IPS-NIHi7 (cell line): Measurements from ENCODE around the gene RNF181.
A peak's percentile ranks its signal among the peaks of the same experiment; 100 is the strongest.
"Not testable (repeated sequence)": the region's sequence is repeated elsewhere in the genome, so short reads cannot be mapped to it uniquely, and the experiment has no call there.

Experiments
- DNase-seq: peaks from one replicate; pipeline ENCODE4 v3.0.0; 2012; ENCODE audit warnings: mixed read lengths; ENCODE audit errors: extremely low spot score

RNF181 gene

DNA sequence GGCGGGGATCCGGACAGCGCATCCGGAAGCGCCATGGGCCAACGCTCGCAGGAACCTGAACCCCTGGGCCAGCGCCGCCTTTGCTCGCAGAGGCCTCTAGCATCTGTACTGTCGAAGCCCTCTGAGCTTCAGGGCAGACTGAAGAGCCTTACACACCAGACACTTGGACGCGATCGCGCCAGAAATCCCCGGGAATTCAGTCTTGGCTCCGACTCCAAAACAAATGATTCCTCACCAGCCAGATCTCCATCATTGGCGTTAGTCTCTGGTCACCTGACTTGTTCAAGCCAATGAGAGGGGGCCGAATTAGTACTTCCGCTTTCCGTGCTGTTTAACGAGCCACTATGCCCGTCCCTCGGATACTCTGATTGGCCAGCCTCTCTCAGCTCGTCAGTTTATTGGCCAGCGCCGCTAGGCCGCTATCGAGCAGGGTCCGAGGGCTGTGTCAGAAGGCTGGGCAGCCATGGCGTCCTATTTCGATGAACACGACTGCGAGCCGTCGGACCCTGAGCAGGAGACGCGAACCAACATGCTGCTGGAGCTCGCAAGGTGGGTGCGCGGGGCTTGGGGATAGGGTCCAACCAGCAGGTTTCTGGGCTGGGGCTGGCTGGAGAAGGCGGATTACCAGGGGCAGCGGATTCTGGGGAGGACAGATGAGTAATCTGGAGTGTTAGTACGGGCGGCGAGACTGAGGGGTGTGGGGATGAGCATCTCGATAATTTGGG lies at the start of gene RNF181:
Gene RNF181, plus strand, starts transcription at position 445 of the 725 bp plus-strand sequence. Its CDS starts 19 bp downstream, at position 464.
- DNase-seq = peak; percentile 97

DNA sequence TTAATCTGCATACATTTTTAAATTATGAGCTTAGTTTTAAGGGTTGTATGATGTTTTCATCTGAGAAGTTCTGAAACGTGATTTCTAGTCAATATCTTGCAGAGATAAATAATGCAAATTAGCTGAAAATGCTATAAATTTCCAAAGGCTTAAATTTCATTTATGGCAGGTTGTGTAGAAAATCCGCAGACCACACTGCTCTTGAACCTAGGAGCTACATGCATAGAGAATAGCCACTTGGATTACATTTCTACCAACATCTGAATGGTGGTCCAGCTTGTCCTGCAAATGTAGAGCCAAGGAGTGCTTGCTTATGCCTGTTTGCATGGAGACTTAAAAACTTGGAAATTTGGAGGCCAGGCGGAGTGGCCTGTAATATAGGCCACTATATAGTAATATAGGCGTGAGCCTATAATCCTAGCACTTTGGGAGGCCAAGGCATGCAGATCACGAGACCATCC lies 49.7 kb upstream of the RNF181 start:
- DNase-seq = no peak

DNA sequence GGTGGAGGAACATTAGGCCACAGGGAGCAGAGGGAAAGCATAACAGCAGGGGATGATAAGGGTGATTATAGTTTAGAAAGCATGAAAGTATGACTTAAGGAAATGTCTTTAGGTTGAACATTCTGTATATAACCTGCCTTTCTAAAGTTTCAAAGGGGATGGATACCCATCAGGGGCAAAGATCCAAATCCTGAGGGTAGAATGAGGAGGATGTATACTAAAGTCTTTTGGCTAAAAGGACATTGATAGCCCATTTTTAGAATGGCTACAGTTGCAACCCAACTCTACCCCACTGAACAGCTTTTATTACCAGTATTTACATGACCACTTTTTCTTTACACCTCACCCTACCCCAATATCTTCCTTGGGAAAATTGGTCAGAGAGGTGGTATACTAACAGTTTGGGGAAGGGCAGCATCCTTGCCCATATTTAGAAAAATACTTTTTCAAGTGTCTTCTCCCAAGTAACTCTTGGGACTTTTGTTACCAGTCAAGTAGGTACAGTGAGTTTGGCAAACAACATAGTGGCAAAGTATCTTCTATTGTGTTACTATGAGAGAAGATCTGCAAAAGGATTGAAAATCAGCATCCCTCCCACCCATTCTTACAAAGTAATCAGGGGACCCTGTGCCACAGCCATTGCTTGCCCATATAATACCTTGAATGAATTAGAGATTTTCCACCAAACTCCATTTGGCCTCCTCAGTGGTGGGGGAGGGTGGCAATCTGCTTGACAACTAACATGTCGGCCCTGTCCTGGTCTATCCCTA lies 48.3 kb upstream of the RNF181 start:
- no peak for DNase-seq

DNA sequence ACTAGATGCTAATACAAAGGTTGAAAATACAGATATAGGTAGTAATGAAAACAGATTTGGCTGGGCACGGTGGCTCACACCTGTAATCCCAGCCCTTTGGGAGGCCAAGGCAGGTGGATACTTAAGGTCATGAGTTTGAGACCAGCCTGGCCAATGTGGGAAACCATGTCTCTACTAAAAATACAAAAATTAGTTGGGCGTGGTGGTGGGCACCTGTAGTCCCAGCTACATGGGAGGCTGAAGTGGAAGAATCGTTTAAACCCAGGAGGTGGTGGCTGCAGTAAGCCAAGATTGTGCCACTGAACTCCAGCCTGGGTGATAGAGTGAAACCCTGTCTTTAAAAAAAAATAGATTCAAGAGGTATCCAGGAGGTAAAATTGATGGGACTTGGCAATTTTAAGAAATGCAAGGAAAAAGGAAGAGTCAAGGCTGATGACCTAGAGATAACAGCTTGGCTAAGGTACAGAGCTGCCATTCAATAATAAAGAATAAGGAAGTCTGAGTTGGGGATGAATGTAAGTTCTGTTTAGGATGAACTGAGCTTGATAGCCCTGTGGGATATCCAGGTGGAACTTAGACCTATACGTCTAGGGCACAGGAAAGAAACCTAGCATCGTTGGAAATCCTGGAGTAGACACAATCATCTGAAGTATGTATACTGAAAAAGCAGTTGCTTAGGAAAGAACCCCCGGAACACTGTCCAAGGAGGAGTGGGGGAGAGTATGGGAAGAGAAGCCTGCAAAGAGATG lies 47.5 kb upstream of the RNF181 start:
- no peak for DNase-seq

DNA sequence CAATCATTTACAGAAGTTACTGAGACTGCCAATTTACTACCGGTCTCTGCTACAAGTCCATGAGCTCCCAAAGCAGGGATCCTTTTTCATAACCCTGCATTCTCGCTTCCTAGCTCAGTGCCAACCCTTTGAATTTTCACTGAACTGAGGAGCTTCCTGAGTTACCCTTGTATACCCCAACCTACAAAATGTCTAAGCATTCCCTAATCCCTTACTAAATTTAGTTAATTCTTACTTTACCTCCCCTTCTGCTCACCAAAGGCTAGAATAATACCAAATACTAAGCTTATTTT lies 47.0 kb upstream of the RNF181 start:
- no peak for DNase-seq

DNA sequence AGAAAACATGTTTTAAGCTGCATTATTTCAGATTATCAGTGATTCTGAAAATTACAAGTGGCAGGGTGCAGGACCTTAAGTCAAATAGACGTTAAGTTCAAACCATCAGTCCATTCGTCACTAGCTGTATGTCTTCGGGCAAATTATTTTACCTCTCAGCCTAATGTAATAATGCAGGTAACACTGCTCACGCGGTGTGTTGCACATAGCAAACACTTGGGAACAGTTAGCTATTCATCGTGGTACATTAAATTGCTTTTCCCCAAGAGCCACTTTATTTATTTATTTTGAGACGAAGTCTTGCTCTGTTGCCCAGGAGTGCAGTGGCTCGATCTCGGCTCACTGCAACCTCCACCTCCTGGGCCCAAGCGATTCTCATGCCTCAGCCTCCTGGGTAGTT lies 46.5 kb upstream of the RNF181 start:
- no peak for DNase-seq

- DNase-seq = no peak
These were observed 45.7 kb upstream of the RNF181 start for GRCh38 chr2:85549826-85550225.

GRCh38 chr2:85550486-85550885 lies 45.1 kb upstream of the RNF181 start:
- no peak for DNase-seq

GRCh38 chr2:85551698-85552678 lies 43.6 kb upstream of the RNF181 start:
- peak; percentile 73 for DNase-seq

DNA sequence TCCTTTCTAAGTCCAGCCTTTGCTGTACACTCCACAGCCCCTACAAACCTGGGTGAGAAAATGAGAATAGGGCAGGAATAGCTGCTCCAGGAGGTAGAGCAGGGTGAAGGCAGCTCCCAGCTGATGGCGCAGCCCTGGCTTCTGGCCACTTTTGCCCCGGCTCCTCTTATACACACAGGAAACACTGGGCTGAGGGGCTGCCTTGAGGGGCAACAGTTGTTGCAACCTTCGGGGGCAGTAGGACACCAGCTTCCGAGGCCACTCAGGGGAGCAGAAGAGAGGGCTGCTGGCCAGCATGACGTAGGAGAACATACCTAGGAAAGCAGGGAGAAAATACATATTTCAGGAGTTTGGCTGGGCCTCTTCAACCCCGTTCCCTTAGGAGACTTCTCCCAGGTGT lies 42.4 kb upstream of the RNF181 start:
- no peak for DNase-seq

DNA sequence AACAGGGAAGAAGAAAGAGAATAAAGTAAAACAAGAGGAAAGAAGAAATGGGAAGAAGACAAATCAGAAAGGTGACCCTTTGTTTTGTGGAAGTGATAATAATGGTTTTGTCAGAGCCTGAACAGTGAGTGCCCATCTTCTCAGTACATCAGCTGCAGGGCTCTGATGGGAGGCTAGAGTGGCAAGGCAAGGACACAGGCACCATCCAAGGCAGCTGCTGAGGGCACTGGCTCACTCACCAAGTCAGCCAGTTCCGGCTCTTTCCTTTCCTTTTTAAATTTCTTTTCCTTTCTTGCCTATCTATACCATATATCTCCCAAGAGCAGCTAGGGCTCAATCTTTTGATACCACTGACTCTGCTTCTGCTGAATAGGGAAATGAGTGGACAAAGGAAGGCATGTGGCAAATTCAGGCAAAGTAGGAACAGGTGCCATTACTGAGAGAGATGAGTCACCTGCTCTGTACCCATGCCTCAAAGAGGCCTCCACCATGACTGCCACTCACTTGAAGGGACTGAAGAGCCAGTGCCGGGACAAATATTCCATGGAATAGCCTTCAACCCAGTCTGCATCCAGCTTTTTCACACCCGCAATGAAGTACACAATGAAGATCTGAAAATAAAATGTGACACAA lies 40.4 kb upstream of the RNF181 start:
- no peak for DNase-seq

GRCh38 chr2:85557130-85557529 lies 38.4 kb upstream of the RNF181 start:
- no peak for DNase-seq

GRCh38 chr2:85558160-85558559 lies 37.4 kb upstream of the RNF181 start:
- no peak for DNase-seq

GRCh38 chr2:85560403-85560726 lies 35.2 kb upstream of the RNF181 start:
- DNase-seq = not testable (repeated sequence)

GRCh38 chr2:85560812-85561279 lies 34.7 kb upstream of the RNF181 start:
- DNase-seq = no peak

GRCh38 chr2:85561280-85562212 lies 34.0 kb upstream of the RNF181 start, which contains the start of gene GGCX:
TSS of gene GGCX (minus strand) at chr2:85561493. CDS start at chr2:85561428, 65 bp downstream.
- peak; percentile 95 for DNase-seq

DNA sequence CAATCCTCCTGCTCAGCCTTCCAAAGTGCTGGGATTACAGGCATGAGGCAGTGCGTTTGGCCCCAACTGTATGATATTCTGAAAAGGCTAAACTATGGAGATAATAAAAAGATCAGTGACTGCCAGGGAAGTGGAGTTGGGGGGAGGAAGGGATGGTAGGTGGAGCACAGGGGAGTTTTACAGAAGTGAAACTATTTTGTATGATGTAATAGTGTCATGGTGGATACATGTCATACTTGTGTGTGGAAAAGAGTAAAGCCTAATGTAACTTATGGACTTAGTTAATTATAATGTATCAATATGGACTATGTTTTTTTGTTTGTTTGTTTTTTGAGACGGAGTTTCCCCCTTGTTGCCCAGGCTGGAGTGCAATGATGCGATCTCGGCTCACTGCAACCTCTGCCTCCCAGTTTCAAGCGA lies 31.4 kb upstream of the RNF181 start:
- no peak for DNase-seq

GRCh38 chr2:85566265-85566664 lies 29.3 kb upstream of the RNF181 start:
- no peak for DNase-seq

- no peak for DNase-seq
These were observed 19.8 kb upstream of the RNF181 start for GRCh38 chr2:85575739-85576138.

GRCh38 chr2:85577063-85577385 lies 18.5 kb upstream of the RNF181 start:
- no peak for DNase-seq
